Spleen (tissue), 11 donors: Measurements from ENCODE around the gene DDI2. TPM values are rescaled to one million over a fixed set of nuclear protein-coding genes. Genes with fewer than 3 reads are reported as not detected.
A peak's percentile ranks its signal among the peaks of the same experiment; 100 is the strongest.
"Not testable (repeated sequence)": the region's sequence is repeated elsewhere in the genome, so short reads cannot be mapped to it uniquely, and the experiment has no call there.

ENCODE experiments used
- DNase-seq: peaks from one replicate; pipeline ENCODE4 v3.0.0-alpha.2; 2020
- H3K27ac ChIP-seq, 8 donors: fragments of 200-600 bp; sonication (generic) in 7 of 8; 1 replicate in 4 of 8; 2 replicates in 4 of 8; pipeline versions ENCODE4 v1.5.0 to v1.8.0; 2016 to 2021; ENCODE audit warnings: inconsistent platforms in 4 of 8, mild to moderate bottlenecking in 4 of 8, moderate library complexity in 1 of 8
- H3K27me3 ChIP-seq, 7 donors: fragments of 200-600 bp; sonication (generic) in 6 of 7; replicated peaks in 1 of 7; 1 replicate in 4 of 7; 2 replicates in 3 of 7; pipeline versions ENCODE4 v1.5.0 to v1.8.0; 2016 to 2021; ENCODE audit warnings: inconsistent platforms in 3 of 7, mild to moderate bottlenecking in 1 of 7
- H3K36me3 ChIP-seq, 6 donors: fragments of 200-600 bp; sonication (generic) in 5 of 6; 1 replicate in 4 of 6; 2 replicates in 2 of 6; pipeline versions ENCODE4 v1.5.0 to v1.8.0; 2016 to 2021; ENCODE audit warnings: inconsistent platforms in 2 of 6
- H3K4me1 ChIP-seq, 6 donors: fragments of 200-600 bp; sonication (generic) in 5 of 6; 1 replicate in 3 of 6; 2 replicates in 3 of 6; pipeline versions ENCODE4 v1.5.0 to v1.8.0; 2016 to 2021; ENCODE audit warnings: inconsistent platforms in 3 of 6
- H3K4me3 ChIP-seq, 8 donors: fragments of 200-600 bp; sonication (generic) in 7 of 8; 1 replicate in 4 of 8; 2 replicates in 4 of 8; pipeline versions ENCODE4 v1.5.0 to v1.8.0; 2016 to 2021; ENCODE audit warnings: inconsistent platforms in 4 of 8, mild to moderate bottlenecking in 4 of 8, moderate library complexity in 2 of 8
- H3K9me3 ChIP-seq, 8 donors: fragments of 200-600 bp; sonication (generic) in 7 of 8; 1 replicate in 4 of 8; 2 replicates in 4 of 8; pipeline versions ENCODE4 v1.5.0 to v1.8.0; 2016 to 2021; ENCODE audit warnings: inconsistent platforms in 4 of 8
- CTCF ChIP-seq, 11 experiments: fragments of 200-600 bp in 7 of 11; fragments of 450-650 bp in 4 of 11; sonication (generic) in 4 of 11; IDR thresholded peaks in 8 of 11; conservative IDR thresholded peaks in 3 of 11; 1 replicate in 7 of 11; 2 replicates in 4 of 11; pipeline versions ENCODE4 v1.4.0 to v1.8.0; 2016 to 2021; ENCODE audit warnings: antibody characterized with exemption in 11 of 11, inconsistent platforms in 4 of 11, mild to moderate bottlenecking in 1 of 11
- POLR2A ChIP-seq, 3 donors: fragments of 450-650 bp; IDR thresholded peaks; one replicate each; pipeline ENCODE4 v1.5.1; 2017; ENCODE audit warnings: antibody characterized with exemption in 3 of 3, mild to moderate bottlenecking in 1 of 3
- POLR2AphosphoS5 ChIP-seq, 3 donors: sonication (generic); formaldehyde crosslinking; IDR thresholded peaks; one replicate each; pipeline ENCODE4 v1.5.1; 2017; ENCODE audit warnings: antibody characterized with exemption in 3 of 3
- WGBS, 5 donors: extraction: QIAGEN DNeasy Blood & Tissue Kit in 3 of 5; methylation state at CpG; one replicate each; pipeline versions ENCODE4 v1.1.5 to v1.1.7; 2013 to 2018; 5-methylcytosine and 5-hydroxymethylcytosine counted together
- intact Hi-C: fragments of 100-400 bp; cut with DNase I; formaldehyde crosslinking; loops from one replicate; pipeline ENCODE4 v1.15.0; 2023; ENCODE audit warnings: low total_unique reads
- polyA plus RNA-seq, 3 donors: library from polyadenylated mRNA; stranded (reverse); fragments of 200-250 nt; gene quantifications; one replicate each; pipeline ENCODE4 v1.2.1, GENCODE V29; 2013
- total RNA-seq, 7 donors: library from RNA; depleted of rRNA in 3 of 7; stranded (reverse); fragments of >200 nt in 3 of 7; fragmentation: NEBNext Ultra II Directional in 4 of 7; extraction: Animal tissue kit (Norgen Biotek cat#: 25700) in 4 of 7; gene quantifications; one replicate each; pipeline versions ENCODE4 v1.1.0 to v1.2.1, GENCODE V29; 2016 to 2021
- donor health status: healthy with polysubstance abuse.
- donor health status: DM: no; HTN: no; CAD: no; lungs with moderate emphysema.
- donor health status: DM: no; HTN: no; CAD: no.
- donor health status: Bipolar disorder and iron deficiency.
- donor health status: healthy.
- donor health status: DM: no; HTN: no; CAD: no.
- donor health status: DM: yes; HTN: yes; CAD: no.

DDI2 gene
- total and polyA plus RNA-seq, 10 donors = 4.8 to 75.4 (median 45.2) TPM

GRCh38 chr1:15696956-15697521 is 79.8 kb downstream of the DDI2 start:
- no peaks in the 10 kb centered on the region for H3K27me3 ChIP-seq
- WGBS, 5 donors = 4 to 10% (median 8%) methylated on average over 8 to 10 of the region's 10 CpGs
- peak overlapping the region; percentile 59 to 89 (median 86) for H3K27ac ChIP-seq
- no peak for TF ChIP-seq CTCF (IDR thresholded peaks at IDR 0.05 in 8 of 11, conservative IDR thresholded peaks at IDR 0.05 in 3 of 11)
- peak in 1 of 3 donors; percentile 20 for TF ChIP-seq POLR2A (IDR thresholded peaks at IDR 0.05)
- peak in 2 of 3 donors; percentile 69 to 75 for TF ChIP-seq POLR2AphosphoS5 (IDR thresholded peaks at IDR 0.05)
- DNase-seq = peak; percentile 81
- intact Hi-C loops = no loop called here
- H3K9me3 ChIP-seq = peaks cover 0 to 4% (median 0%) of the 10 kb centered on the region in 8 donors
- peak overlapping the region in 5 of 8 donors; percentile 11 to 54 (median 21) for H3K4me3 ChIP-seq
- H3K36me3 ChIP-seq = peaks cover 0 to 30% (median 0%) of the 10 kb centered on the region in 6 donors
- peaks cover 16 to 95% (median 54%) of the 10 kb centered on the region in 6 donors for H3K4me1 ChIP-seq

GRCh38 chr1:15698201-15698600 is 80.9 kb downstream of the DDI2 start:
- Histone ChIP-seq H3K27ac (peak overlapping the region in 6 of 8 donors; percentile 59 to 89 (median 87)), H3K36me3 (peaks cover 0 to 32% (median 0%) of the 10 kb centered on the region in 6 donors), H3K4me1 (peaks cover 22 to 95% (median 56%) of the 10 kb centered on the region in 6 donors), H3K4me3 (no peak overlapping the region), H3K27me3 (no peaks in the 10 kb centered on the region), H3K9me3 (peaks cover 0 to 4% (median 0%) of the 10 kb centered on the region in 8 donors)
- TF ChIP-seq POLR2AphosphoS5 (IDR thresholded peaks at IDR 0.05) (no peak), CTCF (IDR thresholded peaks at IDR 0.05 in 8 of 11, conservative IDR thresholded peaks at IDR 0.05 in 3 of 11) (no peak), POLR2A (IDR thresholded peaks at IDR 0.05) (no peak)
- DNase-seq = no peak
- intact Hi-C loops = no loop called here
- 95 to 100% (median 97%) methylated on average over 2 of the region's 2 CpGs for WGBS, 5 donors

GRCh38 chr1:15699321-15699720 is 82.1 kb downstream of the DDI2 start:
- H3K9me3 ChIP-seq, H3K4me3 ChIP-seq, H3K27ac ChIP-seq, intact Hi-C loops, DNase-seq, H3K27me3 ChIP-seq: not testable (repeated sequence)
- WGBS, 5 donors = 89 to 98% (median 96%) methylated on average over 4 of the region's 4 CpGs
- Histone ChIP-seq H3K36me3 (peaks cover 0 to 21% (median 0%) of the 10 kb centered on the region in 6 donors), H3K4me1 (peaks cover 24 to 95% (median 66%) of the 10 kb centered on the region in 6 donors)

DNA sequence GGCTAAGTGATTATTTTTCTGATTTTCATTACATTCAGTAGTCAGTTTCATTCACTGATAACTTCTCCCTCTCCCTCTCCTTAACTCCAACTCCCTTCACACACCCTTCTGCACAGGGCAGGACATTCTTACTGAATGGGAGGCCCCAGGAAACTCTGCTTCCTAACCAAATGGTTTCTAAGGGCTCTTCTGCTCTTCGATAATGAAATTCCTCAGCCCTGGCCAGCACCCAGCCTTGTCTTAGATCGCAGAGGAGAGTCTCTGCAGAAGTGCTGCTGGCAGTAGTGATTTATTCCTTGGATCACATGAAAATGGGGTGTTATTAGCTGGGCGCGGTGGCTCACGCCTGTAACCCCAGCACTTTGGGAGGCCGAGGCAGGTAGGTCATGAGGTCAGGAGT is 83.2 kb downstream of the DDI2 start:
- Histone ChIP-seq H3K27me3 (no peaks in the 10 kb centered on the region), H3K27ac (peak overlapping the region in 1 of 8 donors; percentile 15), H3K4me1 (peaks cover 24 to 92% (median 69%) of the 10 kb centered on the region in 6 donors), H3K9me3 (peaks cover 0 to 4% (median 0%) of the 10 kb centered on the region in 8 donors), H3K36me3 (peaks cover 0 to 32% (median 2%) of the 10 kb centered on the region in 6 donors), H3K4me3 (no peak overlapping the region)
- WGBS, 5 donors = 69 to 86% (median 85%) methylated on average over 6 of the region's 6 CpGs
- intact Hi-C loops = no loop called here
- DNase-seq = no peak
- TF ChIP-seq POLR2AphosphoS5 (IDR thresholded peaks at IDR 0.05) (no peak), POLR2A (IDR thresholded peaks at IDR 0.05) (no peak), CTCF (IDR thresholded peaks at IDR 0.05 in 8 of 11, conservative IDR thresholded peaks at IDR 0.05 in 3 of 11) (no peak)
